GM18502 (cell line): Measurements from ENCODE around the gene DMWD.
"Not testable (repeated sequence)": the region's sequence is repeated elsewhere in the genome, so short reads cannot be mapped to it uniquely, and the experiment has no call there.

Source experiments
- ATAC-seq: cut with Tn5 transposase; IDR thresholded peaks from one replicate; pipeline ENCODE4 v1.9.1; 2021; ENCODE audit warnings: mild to moderate bottlenecking; ENCODE audit not compliant: unreplicated experiment, poor library complexity

The DMWD gene

GRCh38 chr19:45816236-45817009 is 23.8 kb upstream of the DMWD start:
- ATAC-seq: no peak

GRCh38 chr19:45815481-45816216 is 23.0 kb upstream of the DMWD start:
- no peak for ATAC-seq

GRCh38 chr19:45814851-45815480 is 22.3 kb upstream of the DMWD start, which contains the start of gene RSPH6A:
TSS of gene RSPH6A (minus strand) at chr19:45815308. CDS start at chr19:45815176, 132 bp downstream.
- ATAC-seq: no peak

- no peak for ATAC-seq
Measured at GRCh38 chr19:45814166-45814780, 21.6 kb upstream of the DMWD start.

- ATAC-seq: no peak
Measured at GRCh38 chr19:45812297-45812696, 19.7 kb upstream of the DMWD start.

- no peak for ATAC-seq
Measured at GRCh38 chr19:45809643-45810159, 17.1 kb upstream of the DMWD start.

- no peak for ATAC-seq
Measured at GRCh38 chr19:45805719-45806118, 13.1 kb upstream of the DMWD start.

GRCh38 chr19:45804959-45805230 is 12.2 kb upstream of the DMWD start:
- no peak for ATAC-seq

GRCh38 chr19:45804140-45804958 is 11.7 kb upstream of the DMWD start:
- ATAC-seq: no peak

- ATAC-seq: no peak
Measured at GRCh38 chr19:45801603-45802175, 9.0 kb upstream of the DMWD start.

- no peak for ATAC-seq
Measured at GRCh38 chr19:45800070-45800553, 7.5 kb upstream of the DMWD start.

GRCh38 chr19:45799541-45799940 is 6.9 kb upstream of the DMWD start:
- ATAC-seq: not testable (repeated sequence)

GRCh38 chr19:45798995-45799517 is 6.4 kb upstream of the DMWD start:
- ATAC-seq: no peak

GRCh38 chr19:45794627-45795026 is 2.0 kb upstream of the DMWD start:
- no peak for ATAC-seq

- ATAC-seq: no peak
Measured at GRCh38 chr19:45793876-45794275, 1.2 kb upstream of the DMWD start.

GRCh38 chr19:45793178-45793564 is 526 bp upstream of the DMWD start:
- ATAC-seq: peak; percentile 7

- ATAC-seq: no peak
Measured at GRCh38 chr19:45791744-45792469, 738 bp downstream of the DMWD start.

GRCh38 chr19:45790942-45791341 is 1.7 kb downstream of the DMWD start:
- ATAC-seq: no peak
